Measurements from ENCODE around the gene NEK10.

DNA sequence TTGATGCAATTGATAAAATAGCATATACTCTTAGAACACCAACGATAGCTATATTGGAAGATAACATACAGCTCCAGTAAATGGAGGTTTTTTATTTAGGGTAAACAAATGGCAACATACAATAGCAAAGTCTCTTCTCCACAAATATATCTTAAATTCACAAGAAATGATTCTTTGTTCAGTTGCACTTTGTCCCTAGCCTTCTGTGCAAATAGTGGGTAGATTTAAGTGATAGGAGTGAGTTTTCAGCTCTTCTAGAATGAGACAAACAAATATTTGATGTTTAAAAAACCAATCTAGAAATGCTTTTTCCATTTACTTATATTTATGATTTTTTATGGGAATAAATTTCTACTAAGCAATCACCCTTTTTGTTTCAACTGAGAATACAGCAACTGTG lies 253.8 kb downstream of the NEK10 start:
- TF ChIP-seq, protein P1, sequence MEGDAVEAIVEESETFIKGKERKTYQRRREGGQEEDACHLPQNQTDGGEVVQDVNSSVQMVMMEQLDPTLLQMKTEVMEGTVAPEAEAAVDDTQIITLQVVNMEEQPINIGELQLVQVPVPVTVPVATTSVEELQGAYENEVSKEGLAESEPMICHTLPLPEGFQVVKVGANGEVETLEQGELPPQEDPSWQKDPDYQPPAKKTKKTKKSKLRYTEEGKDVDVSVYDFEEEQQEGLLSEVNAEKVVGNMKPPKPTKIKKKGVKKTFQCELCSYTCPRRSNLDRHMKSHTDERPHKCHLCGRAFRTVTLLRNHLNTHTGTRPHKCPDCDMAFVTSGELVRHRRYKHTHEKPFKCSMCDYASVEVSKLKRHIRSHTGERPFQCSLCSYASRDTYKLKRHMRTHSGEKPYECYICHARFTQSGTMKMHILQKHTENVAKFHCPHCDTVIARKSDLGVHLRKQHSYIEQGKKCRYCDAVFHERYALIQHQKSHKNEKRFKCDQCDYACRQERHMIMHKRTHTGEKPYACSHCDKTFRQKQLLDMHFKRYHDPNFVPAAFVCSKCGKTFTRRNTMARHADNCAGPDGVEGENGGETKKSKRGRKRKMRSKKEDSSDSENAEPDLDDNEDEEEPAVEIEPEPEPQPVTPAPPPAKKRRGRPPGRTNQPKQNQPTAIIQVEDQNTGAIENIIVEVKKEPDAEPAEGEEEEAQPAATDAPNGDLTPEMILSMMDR (IDR thresholded peaks at IDR 0.05) = no peak
- no peak for TF ChIP-seq EP300 (IDR thresholded peaks at IDR 0.05)

All from ovary (tissue), 3 donors.